Measurements from ENCODE around the gene KMT2D.

DNA sequence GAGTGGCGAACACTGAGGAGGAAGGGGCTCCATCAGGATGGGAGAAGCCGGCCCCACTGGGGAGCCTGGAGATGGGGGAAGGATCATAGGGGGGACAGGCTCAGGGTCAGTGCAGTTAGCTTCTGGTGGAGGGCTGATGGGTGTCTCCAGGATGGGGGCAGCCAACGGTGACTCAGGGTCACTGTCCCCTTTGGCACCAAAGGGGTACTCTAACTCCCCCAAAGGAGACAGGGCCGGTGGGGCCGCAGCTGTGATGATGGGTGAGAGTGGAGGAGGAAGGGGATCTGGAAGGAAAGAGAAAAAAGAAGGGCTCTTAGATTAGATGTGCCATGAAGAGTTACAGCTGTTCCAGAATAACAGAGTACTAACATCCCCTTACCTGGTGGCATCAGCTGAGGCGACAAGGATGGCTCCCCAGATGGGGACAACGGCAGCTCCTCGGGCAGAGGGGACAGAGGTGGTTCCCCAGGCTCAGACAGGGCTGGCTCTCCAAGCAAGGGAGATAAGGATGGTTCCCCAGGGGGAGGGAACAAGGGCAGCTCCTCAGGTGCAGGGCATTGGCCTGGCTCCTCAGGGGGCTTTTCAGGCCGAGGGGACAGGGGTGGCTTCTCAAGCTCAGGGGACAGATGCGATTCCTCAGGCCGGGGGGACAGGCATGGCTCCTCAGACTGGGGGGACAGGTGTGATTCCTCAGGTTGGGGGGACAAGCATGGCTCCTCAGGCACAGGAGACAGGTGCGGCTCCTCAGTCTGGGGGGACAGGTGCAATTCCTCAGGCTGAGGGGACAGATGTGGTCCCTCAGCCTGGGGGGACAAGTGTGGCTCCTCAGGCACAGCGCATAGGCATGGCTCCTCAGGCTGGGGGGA lies 9.9 kb downstream of the KMT2D start:
- TF ChIP-seq FOXA1 (IDR thresholded peaks at IDR 0.05), result no peak
- TF ChIP-seq BHLHE40 (IDR thresholded peaks at IDR 0.05; ENCODE audit: borderline replicate concordance), result no peak
- no peak for TF ChIP-seq SP1 (IDR thresholded peaks at IDR 0.05)
- no peak for TF ChIP-seq FOXK2 (IDR thresholded peaks at IDR 0.05)
- TF ChIP-seq ARNT (IDR thresholded peaks at IDR 0.05), result no peak
- no peak for TF ChIP-seq TARDBP (IDR thresholded peaks at IDR 0.05)
- TF ChIP-seq NFRKB (IDR thresholded peaks at IDR 0.05), result no peak
- no peak for TF ChIP-seq CTBP1 (IDR thresholded peaks at IDR 0.05; ENCODE audit: borderline replicate concordance)
- TF ChIP-seq ELF4 (IDR thresholded peaks at IDR 0.05), result no peak
- no peak for TF ChIP-seq FOXM1 (IDR thresholded peaks at IDR 0.05; ENCODE audit: borderline replicate concordance)
- TF ChIP-seq, protein P1, sequence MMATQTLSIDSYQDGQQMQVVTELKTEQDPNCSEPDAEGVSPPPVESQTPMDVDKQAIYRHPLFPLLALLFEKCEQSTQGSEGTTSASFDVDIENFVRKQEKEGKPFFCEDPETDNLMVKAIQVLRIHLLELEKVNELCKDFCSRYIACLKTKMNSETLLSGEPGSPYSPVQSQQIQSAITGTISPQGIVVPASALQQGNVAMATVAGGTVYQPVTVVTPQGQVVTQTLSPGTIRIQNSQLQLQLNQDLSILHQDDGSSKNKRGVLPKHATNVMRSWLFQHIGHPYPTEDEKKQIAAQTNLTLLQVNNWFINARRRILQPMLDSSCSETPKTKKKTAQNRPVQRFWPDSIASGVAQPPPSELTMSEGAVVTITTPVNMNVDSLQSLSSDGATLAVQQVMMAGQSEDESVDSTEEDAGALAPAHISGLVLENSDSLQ (IDR thresholded peaks at IDR 0.05), result no peak

All from HEK293T (cell line).